Measurements from ENCODE around the gene MGAT3. TPM values are rescaled to one million over a fixed set of nuclear protein-coding genes. Genes with fewer than 3 reads are reported as not detected.

The MGAT3 gene
- total and polyA plus RNA-seq, 2 of the 8 experiments (the other 6 are each of a cell fraction or from before 2014, with no cell fraction given), result 4.3 to 9.2 TPM

- no peak overlapping the region for H3K4me3 ChIP-seq (ENCODE audit: extremely low read depth in 1 of 4, insufficient read depth in 2 of 4, low read depth in 3 of 4, low read length in 4 of 4)
- DNase-seq (ENCODE audit: low read depth in 1 of 2, low spot score in 2 of 2), result peak; percentile 39 to 81
- H3K56ac ChIP-seq (replicated peaks; ENCODE audit: insufficient read length, low read depth, low read length), result no peak overlapping the region
- H4K91ac ChIP-seq (replicated peaks; ENCODE audit: insufficient read length, low read length), result no peak overlapping the region
- H4K8ac ChIP-seq (ENCODE audit: extremely low read depth, insufficient read depth, low read length), result no peak overlapping the region
- ChIA-PET CTCF (ENCODE audit: partially characterized antibody) (interaction anchor here (0.9 to 19.7 kb wide), 15 partner anchors 10 to 169 kb away, joined by 3 to 361 read pairs (median 3); partner anchors contain the start of gene RPS19BP1), POLR2A (ENCODE audit: partially characterized antibody) (interaction anchor here (0.9 to 7.0 kb wide), 11 partner anchors 12 to 176 kb away, joined by 3 to 83 read pairs (median 5); partner anchors contain the start of genes ATF4, MIEF1 and RPL3)
- no peak overlapping the region for H2BK12ac ChIP-seq (ENCODE audit: low read depth, low read length)
- H3K23me2 ChIP-seq (ENCODE audit: low read depth, low read length), result no peaks in the 10 kb centered on the region
- H2BK20ac ChIP-seq (ENCODE audit: low read length), result no peak overlapping the region
- no peak overlapping the region for H2BK15ac ChIP-seq (ENCODE audit: low read length)
- H3K79me1 ChIP-seq (ENCODE audit: low read depth, low read length), result no peaks in the 10 kb centered on the region
- no peak overlapping the region for H2BK5ac ChIP-seq (ENCODE audit: low read depth, low read length)
- no peak overlapping the region for H3K9ac ChIP-seq (replicated peaks in 1 of 4; ENCODE audit: extremely low read depth in 1 of 4, low read depth in 3 of 4, low read length in 3 of 4)
- no peak overlapping the region for H2AFZ ChIP-seq (ENCODE audit: low read length)
- peaks cover 0 to 1% of the 10 kb centered on the region in 2 experiments for H4K20me1 ChIP-seq (replicated peaks in 1 of 2; ENCODE audit: control insufficient read depth in 1 of 2, insufficient read depth in 2 of 2, low read length in 2 of 2)
- no peak overlapping the region for H2AK5ac ChIP-seq (ENCODE audit: low read depth, low read length)
- H2BK120ac ChIP-seq (replicated peaks; ENCODE audit: low read depth, low read length), result no peak overlapping the region
- no peak overlapping the region for H3K14ac ChIP-seq (ENCODE audit: insufficient read length)
- FAIRE-seq, result peak; percentile 97
- H3K4me2 ChIP-seq (ENCODE audit: insufficient read depth in 1 of 2, low read depth in 2 of 2, low read length in 2 of 2), result peak overlapping the region; percentile 23 to 38; a peak in 2 of 4 replicates
- H3K4ac ChIP-seq (replicated peaks; ENCODE audit: insufficient read length, low read depth, low read length), result no peak overlapping the region
- H3K36me3 ChIP-seq (ENCODE audit: control insufficient read depth in 2 of 4, insufficient read depth in 4 of 4, low read length in 3 of 4), result no peaks in the 10 kb centered on the region
- H3K79me2 ChIP-seq (ENCODE audit: control insufficient read depth in 1 of 2, insufficient read depth in 2 of 2, low read length in 2 of 2), result no peaks in the 10 kb centered on the region
- peaks cover 0 to 13% (median 3%) of the 10 kb centered on the region in 4 experiments; a peak in 4 of 7 replicates for H3K27me3 ChIP-seq (replicated peaks in 1 of 4; ENCODE audit: control insufficient read depth in 3 of 4, extremely low read depth in 1 of 4, insufficient read depth in 3 of 4, low read length in 3 of 4)
- H3K18ac ChIP-seq (ENCODE audit: extremely low read depth, low read length), result no peak overlapping the region
- H3K27ac ChIP-seq (ENCODE audit: low read depth, low read length), result no peak overlapping the region
- H3K4me1 ChIP-seq (replicated peaks in 1 of 4; ENCODE audit: control insufficient read depth in 3 of 4, insufficient read depth in 4 of 4, low read length in 3 of 4), result peaks cover 0 to 6% (median 4%) of the 10 kb centered on the region in 4 experiments; a peak in 4 of 7 replicates
- no peaks in the 10 kb centered on the region for H3K9me3 ChIP-seq (ENCODE audit: insufficient read depth in 2 of 2, low read depth in 1 of 2, low read length in 1 of 2)
- no peak overlapping the region for H4K5ac ChIP-seq (ENCODE audit: insufficient read length, low read depth, low read length)
- 41% methylated on average over 13 of the region's 13 CpGs; no CpG with 5 or more reads in 1 of the 2 experiments for WGBS, 2 experiments (ENCODE audit: extremely low coverage in 1 of 2, insufficient coverage in 1 of 2, insufficient read length in 1 of 2, insufficient replicate concordance in 2 of 2, low coverage in 1 of 2, low lambda C conversion rate in 2 of 2, missing lambda C conversion rate in 1 of 2)
- no peak overlapping the region for H3K23ac ChIP-seq (ENCODE audit: insufficient read length)
- no peak for TF ChIP-seq KDM1A (IDR thresholded peaks at IDR 0.05; ENCODE audit: borderline replicate concordance, low read length)
- TF ChIP-seq CHD2 (IDR thresholded peaks at IDR 0.05; ENCODE audit: low read length), result peak; percentile 73
Measured at GRCh38 chr22:39490135-39490798, 33.5 kb downstream of the MGAT3 start.

All from H1 (cell line).